GM12891 (cell line): ENCODE measurements around the gene BMPR2.

Experiments used
- POLR2A ChIP-seq: IDR thresholded peaks from 2 replicates; pipeline ENCODE4 v1.6.1; 2011; ENCODE audit warnings: low read depth, low read length, control low read depth
- TAF1 ChIP-seq: IDR thresholded peaks from 2 replicates; pipeline ENCODE4 v1.6.1; 2011; ENCODE audit warnings: low read depth, low read length, control low read depth

- TF ChIP-seq POLR2A = peak; percentile 71
- peak; percentile 17; the same call in 1 of the 2 replicates for TF ChIP-seq TAF1
Measured at GRCh38 chr2:202375609-202376408, at the start of gene BMPR2.
